Activated T-helper 1 cell treated with Interleukin-2 at 50 U/mL for 16 hours (primary cell): Measurements from ENCODE around the gene DDHD1.
"Not testable (repeated sequence)": the region's sequence is repeated elsewhere in the genome, so short reads cannot be mapped to it uniquely, and the experiment has no call there.

Source experiments
- DNase-seq: peaks from one replicate; pipeline ENCODE4 v3.0.0-alpha.2; 2020; ENCODE audit warnings: low read depth

The DDHD1 gene

DNA sequence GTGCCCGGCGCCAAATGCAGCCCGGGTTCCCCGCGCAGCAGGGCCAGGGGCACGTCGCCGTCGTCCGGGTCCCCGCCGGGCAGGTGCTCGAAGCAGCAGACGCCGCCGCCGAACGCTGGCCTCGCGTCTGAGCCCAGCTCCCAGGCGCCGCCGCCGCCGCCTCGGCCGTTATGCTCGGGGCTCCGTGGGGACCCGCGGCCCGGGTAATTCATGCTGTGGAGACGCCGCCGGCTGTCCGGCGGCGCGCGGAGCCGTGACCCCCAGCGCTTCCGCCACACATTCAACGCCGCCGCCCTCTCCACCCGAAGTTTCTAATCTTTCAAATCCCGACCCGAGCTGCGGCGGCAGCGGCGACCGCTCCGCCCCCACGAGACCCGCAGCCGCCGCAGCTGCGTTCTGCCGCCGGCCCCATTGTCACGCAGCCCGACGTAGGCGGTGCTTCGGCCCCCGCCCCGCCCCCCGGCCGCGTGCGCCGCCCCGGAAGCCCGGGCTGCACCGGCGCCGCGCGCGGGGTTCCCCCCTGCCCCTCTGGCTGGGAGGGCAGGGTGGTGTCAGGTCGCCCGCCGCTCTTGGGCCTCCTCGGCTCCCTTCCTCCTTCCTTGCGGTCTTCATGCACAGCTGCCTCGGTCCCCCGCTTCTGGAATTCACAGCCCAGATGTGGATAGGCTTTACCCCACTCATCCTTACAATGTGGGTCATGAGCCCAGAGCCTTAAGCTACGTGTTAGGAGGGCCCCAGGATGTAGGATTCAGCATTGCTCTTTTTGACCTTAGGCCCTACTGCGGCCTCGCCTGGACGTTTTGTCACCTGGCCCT, at the start of gene DDHD1:
DDHD1 (minus strand) TSS at position 437 of the 815 bp plus-strand sequence; CDS start at position 212, 225 bp downstream.
- DNase-seq, result peak; percentile 81

DNA sequence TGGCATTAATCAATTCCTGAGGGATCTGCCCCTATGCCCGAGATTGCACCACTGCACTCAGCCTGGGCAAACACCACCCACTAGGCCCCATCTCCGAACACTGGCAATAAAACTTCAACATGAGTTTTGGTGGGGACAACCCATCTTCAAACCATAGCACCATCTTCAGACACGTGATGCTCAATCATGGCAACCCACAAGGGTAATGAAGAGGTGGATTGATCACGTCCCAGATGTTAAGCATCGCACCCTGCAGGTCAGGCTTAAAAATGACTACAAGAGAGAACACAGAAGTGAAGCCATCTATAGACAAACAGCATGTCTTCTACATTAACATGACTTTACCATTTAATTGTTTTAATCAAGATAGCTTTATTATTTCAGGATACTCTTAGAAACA, 42.8 kb upstream of the DDHD1 start:
- no peak for DNase-seq

DNA sequence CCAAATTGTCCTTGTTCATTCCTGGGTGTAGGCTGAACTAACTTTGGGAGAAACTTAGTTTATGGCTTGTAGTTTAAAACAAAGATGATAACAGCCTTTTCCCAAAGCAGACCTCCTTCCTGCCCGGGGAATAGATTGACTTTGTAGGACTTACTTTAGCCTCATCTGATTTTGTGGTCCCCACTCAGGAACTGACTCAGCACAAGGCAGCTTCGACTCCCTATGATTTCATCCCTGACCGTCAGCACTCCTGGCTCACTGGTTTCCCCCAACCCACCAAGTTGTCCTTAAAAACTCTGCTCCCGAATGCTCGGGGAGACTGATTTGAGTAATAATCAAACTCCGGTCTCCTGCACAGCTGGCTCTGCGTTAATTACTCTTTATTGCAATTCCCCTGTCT, 40.1 kb upstream of the DDHD1 start:
- no peak for DNase-seq

DNA sequence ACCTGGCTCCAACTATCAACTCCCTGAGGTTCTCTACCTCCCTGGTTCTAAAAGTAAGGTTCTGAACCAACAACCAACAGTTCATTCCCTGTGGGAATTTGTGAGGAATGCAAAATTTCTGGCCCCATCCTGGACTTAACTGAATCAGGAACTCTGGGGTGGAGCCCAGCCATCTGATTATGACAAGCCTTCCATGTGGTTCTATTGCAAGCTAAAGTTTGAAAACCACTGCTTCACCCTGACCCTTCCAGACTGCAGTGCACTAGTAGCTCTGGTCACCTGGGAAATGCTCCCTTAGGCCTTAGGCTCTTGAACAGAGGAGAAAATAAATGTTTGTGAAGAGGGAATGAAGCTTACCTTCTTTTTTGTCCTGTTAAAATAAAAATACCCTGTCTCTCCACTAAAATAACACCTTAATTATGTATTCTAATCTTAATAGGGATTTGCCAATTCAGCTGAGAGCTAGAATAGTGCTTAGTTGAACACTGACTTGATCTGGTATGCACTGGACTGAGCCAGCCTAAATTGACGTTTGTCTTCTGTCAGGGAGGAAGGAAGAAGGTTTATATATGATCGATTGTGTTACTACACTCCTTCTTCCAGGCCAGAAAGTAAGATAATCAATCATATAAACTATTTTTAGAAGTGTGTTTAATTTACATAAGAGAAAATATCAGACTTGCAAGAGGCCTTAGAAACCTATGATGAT, 39.1 kb upstream of the DDHD1 start:
- DNase-seq, result no peak

DNA sequence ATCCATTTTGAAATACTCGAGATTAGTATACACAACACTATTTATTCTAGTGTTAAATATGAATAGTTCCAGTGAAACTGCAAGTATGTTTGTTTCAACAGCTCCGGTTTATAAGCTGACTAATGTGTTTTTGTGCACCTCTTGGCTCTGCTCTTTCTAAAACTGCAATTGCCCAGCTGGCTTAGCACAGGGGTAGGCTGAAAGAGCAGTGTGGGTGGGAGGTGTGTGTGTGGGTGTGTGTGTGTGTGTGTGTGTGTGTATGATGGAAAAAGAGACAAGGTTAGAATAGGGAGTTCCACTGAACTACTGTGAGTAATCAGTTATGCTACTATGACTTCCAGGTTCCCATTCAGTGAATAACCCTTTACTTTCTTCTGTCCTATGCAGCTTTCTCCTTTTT, 37.8 kb upstream of the DDHD1 start:
- no peak for DNase-seq

DNA sequence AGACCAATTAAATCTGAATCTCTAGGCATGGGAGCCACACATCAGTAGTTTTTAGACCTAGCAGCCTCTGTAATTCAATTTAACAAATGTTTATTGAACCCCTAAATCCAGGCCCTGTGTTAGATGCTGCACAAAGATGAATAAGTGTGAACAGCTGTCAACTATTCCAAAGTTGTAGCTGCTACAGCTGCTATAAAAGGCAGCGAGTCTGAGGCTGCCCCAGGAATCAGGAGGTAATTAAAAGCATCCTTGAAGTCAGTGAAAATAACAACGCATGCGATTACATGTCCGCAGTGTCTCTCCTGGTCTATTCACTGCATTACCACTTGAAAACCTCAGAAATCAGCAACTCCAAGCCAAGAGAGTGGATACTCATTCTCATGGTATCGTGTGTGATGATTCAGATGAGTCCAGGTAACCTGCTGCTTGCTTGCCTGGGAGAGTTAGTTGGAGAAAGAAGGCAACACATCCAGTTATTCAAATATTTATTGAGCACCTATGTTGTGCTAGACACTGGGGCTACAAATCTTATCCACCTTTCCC, 34.9 kb upstream of the DDHD1 start:
- no peak for DNase-seq

DNA sequence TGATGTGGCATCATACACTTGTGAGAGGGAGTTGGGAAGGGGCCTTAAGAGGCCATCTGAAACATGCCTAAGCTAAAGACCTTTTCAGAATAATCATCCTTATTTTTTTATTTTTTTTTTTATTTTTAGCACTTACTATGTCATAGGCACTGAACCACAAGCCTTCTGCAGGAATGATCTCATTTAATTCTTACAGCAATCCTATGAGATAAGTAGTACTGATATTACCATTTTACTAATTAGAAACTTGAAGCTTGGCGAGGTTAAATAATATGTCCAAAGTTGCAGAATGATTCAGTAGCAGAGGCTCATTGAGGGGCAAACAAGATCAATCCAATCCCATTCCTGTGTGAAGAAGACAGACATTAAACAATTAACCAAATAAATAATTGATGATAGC, 33.4 kb upstream of the DDHD1 start:
- DNase-seq, result no peak

DNA sequence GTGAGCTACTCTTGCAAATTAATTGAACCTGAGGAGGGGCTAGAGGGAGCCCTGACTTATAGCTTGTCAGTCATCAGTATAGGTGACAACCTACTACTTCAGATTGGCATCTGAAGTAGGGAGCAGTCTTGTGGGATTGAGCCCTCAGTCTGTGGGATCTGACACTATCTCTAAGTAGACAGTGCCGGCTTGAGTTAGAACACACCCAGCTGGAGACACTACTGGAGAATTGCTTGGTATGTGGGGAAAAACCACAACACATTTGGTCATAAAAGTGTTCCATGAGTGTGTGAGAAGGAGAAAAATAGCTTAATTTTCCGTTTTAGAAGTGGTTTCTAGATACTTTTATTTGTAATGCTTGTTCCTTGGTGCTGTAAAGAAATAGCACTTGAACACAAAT, 30.5 kb upstream of the DDHD1 start:
- no peak for DNase-seq

DNA sequence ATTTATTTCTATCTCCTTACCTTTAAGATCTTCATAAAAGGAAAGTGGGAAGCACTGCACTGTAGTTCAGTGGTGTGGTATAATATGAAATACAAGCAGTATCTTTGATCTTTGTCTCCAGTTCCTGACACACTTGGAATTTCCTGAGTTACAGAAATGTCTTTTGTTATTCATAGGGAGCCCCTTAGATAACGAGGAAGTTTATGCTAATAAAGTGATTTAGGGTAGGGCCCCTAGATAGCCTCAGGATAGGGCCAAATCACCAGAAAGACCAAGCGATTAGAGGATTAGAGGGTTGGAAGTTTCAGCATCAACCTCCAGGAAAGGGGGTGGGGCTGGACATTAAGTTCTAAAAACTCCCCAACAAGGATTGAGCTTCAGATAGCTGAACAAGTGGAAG, 29.9 kb upstream of the DDHD1 start:
- DNase-seq, result no peak

DNA sequence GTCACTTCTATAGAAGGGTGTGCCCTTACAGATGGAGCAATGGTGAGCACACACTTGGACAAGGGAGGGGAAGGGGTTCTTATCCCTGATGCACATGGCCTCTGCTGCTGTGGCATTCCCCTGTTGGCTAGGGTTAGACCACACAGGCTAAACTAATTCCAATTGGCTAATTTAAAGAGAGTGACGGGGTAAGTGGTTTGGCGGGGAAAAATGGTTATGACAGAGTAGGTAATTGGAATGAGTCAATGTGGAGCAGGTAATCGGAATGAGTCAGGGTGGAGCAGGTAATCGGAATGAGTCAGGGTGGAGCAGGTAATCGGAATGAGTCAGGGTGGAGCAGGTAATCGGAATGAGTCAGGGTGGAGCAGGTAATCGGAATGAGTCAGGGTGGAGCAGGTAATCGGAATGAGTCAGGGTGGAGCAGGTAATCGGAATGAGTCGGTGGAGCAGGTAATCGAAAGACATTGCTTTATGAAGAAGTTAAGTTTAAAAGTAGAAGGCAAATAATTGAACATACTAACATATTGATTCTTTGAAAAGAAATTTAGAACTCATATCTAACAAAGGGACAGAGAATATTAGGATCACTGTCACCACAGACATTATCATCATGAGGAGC, 28.4 kb upstream of the DDHD1 start:
- not testable (repeated sequence) for DNase-seq

DNA sequence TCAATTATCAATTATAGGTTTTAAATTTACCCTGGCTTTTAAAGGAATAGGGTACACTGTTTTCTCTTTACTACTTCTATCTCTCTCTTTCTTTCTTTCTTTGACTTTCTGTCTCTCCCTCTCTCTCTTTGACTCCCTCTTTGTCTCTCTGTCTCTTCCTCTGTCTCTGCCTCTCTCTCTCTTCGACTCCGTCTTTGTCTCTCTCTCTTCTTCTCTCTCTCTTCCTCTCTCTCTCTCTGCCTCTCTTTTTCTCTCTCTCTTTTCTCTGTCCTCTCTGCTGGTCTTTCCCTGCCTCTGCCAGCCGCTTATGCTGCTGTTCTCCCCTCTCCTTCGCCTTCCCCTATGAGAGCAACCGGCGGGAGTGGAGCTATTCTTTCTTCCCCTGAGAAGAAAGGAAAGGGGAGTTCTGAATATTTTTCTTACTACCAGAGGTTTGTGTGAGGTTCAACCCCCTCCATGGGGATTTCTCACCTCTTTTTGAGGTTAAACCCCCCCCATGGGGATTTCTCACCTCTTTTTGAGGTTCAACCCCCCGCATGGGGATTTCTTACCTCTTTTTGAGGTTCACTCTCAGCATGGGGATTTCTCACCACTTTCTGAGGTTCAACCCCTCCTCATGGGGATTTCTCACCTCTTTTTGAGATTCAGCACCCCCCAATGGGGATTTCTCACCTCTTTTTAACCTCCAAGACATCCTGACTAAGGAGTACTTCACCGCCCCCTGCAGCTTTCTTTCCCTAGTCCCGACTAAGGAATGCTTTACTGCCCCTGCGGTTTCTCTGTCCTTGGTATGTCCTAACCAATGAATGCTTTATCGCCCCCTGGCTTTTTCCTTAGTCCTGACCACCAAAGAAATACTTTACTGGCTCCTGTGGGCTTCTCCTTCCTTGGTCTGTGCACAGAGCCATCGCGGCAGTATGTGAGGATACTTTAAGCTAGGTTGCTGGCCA, 27.4 kb upstream of the DDHD1 start:
- DNase-seq, result peak; percentile 1

DNA sequence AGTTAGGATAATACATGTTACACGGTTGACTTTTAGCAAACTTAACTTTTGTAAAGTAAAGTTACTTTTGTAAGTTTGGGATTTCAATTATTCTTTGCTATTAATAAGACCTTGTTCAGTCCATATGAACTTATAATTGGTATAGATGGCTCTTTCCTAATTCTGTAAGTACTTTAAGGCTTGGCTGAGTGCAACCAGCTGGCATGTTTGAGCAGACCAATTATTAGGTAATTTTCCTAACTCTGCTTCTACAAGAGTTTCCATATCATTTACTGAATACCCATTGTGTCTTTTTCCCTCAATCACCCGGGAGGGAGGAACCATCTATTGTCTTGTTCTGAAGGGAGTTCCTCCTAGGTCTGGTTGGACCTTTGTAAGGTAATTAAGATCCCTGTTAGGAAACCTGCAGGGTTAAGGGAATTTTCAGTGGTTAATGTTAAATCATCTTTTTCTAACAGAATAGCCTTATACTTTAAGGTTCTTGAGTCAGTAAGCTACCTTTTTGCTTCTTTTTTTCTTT, 26.4 kb upstream of the DDHD1 start:
- DNase-seq, result not testable (repeated sequence)

DNA sequence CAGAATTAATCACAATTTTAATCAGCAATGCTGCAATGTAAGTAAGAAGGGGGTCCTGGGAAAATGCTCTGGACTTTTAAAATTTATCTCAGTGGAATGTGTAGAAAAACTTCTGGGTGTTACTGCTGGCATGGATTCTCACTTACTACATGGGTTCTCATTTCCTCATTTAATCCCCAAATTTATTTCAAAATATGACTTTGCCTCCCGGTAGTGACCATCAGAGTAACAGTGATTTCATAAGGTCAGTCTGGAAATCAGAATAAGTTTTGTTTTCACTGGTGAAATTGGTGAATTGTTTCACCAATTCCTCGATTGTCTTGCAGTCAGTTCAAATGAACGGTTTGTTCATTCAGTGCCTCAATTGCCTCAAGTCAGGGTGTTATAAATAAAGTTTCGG, 22.3 kb upstream of the DDHD1 start:
- DNase-seq, result no peak

DNA sequence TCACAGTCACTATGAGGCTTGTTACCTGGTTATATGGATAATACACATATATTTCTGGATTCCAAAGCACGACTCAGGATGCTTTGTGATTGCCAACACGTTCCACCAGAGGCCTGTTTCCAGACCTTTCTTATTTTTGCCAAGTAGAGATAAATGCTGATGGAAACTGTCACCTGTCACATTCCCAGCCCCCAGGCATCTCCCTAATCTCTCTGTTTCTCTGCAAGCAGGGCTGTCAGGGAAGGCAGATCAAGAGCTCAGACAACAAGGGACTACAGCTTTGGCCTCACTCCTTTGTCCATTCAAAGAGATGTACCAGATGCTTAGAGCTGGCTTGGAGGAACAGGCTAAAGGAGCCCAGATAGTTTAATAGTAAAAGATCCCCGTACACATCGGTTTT, 21.8 kb upstream of the DDHD1 start:
- no peak for DNase-seq

DNA sequence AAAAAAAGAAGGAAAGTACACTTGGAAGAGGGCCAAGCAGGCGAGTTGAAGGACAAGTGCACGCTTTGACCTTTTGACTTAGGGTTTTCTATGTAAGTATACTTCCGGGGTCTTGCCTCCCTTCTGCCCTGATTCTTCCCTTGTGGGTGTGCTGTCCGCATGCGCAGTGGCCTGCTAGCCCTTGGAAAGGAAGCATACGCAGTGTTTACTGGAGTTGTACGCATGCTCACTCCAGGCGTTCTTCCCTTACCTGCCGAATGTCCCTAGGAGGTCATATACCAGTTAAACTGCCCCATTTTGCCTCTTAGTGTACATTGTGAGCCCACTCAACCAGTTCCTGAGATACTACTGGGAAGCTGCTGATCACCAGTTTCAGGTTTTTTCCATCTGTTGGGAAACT, 15.7 kb upstream of the DDHD1 start:
- DNase-seq, result no peak

DNA sequence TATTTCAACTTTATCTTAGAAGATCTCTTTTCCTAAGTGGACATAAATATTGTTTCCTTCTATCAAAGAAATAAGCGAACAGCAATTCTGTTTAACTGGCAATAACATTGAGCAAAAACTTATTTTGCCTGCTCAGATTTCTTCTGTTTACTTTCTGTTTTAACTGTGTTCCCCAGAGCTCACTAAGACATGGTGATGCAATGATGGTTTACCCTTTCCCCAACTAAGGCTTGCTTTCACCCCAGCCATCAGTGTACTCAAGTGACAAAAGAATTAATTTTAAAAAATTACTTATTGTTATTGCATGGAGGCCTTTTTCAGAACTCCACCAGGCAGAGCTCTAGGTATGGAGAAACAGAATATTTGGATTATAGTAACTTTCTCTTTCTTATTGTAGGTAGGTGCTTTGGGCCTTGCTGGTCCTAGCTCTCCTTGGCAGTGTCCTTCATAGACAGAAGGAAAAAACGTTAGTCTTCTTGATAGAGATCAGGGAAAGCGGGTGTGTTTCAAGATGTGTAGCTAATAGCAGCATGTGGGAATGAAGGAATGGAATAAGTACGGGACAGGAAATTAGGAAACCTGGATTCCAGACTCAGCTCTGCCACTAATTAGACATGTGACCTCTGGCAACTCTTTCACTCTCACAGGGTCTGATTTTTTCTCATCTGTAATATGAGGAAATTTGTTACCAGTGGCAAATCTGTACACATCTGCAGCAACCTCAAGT, 14.6 kb upstream of the DDHD1 start:
- DNase-seq, result no peak

DNA sequence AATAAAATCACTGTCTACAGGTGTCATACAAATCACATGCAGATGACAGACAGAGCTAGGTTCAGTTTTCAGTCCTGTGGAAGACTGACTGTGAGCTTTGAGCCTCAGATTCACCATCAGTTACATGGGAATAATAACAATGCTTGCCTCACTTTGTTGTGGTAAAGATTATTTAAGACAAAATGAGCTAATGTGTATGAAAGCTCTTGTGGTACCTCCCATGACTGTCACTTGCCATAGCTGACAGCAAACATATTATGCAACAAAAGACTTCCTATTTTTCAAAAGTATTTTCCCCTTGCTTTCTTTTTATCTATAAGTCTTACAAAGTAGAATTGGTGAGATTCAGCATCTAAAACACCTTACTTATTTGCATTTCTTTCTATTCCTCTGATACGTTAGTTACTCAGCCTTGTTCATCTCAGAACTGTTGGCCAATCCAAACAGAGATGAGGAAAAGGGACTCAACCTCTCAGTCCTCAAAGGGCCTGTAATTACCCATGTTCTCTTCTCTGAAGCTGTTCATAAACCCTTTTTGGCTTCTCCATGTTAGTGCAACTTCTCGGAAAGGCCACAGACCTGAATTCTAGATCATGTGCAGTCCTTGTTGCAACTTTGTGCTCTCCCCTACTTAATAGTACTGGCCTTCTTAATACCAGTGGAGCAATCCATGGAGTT, 8.8 kb upstream of the DDHD1 start:
- DNase-seq, result no peak

DNA sequence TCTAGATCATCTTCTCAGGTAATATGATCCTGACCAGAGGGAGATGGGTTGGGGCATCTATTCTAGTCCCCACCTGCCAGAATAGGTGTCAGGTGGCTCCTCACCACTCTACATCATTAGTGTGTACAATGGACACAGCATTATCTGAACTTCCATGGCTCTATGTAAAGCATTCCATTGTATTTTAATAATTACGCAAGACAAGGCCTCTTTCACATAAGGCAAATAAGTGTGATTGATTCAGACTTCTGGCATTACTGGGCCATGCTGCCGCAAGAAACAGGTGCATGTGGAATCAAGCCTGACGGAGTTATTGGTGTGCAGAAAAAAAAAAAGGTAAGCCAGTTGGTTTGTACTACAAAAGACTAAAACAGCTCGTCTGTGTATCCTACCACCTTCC, 3.1 kb upstream of the DDHD1 start:
- no peak for DNase-seq

DNA sequence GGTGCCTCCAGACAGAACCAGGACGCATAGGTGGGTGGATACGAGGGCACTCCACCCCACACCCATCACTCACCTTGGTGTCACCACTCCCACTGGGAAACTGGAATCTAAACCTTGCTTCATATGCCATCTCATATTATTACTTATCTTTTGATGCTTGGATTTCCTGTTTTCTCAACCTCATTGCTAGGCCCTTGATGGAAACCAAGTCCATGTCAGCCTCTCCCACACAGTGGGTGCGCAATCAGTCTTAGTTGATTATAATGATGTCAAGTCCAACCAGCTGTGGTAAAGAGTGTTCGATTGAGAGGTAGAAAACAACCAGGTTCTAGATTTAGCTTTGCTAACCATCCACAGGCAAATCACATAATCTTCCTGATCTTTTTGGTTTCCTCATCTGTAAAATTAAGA, 584 bp upstream of the DDHD1 start:
- DNase-seq, result no peak

DNA sequence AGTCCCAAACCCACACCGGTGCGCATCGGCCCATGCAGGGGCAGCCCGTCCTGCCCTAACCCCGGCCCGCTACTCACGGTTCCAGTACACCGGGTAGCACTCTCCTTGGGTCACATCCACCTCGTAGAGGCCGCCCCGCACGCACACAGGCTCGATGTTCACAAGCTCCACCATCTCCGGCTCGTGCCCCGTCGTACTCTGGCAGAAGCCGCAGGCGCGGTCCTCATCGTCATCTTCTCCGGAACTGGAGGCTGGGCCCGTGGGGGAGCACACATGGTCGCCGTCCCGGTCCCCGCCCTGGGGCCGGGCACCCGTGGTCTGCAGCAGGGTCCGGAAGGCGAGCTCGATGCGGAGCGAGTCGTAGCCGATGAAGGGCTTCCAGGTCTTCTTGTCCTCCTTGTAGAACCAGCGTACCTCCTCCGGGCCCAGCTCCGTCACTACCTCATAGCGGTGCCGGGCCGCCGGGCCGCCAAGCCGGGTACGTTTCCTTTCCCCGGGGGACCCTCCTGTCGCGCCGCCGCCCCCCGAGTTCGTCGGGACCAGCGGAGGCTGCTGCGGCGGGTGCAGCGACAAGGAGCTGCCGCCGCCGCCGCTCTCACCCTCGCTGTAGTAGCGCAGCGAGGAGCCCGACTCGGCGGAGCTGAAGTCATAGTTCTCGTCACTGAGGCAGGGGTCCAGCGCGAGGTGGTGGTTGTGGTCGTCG, 788 bp downstream of the DDHD1 start:
- peak; percentile 54 for DNase-seq
